ENCODE results near the gene PRKG1.
"Not testable (repeated sequence)": the region's sequence is repeated elsewhere in the genome, so short reads cannot be mapped to it uniquely, and the experiment has no call there.

Gene PRKG1

DNA sequence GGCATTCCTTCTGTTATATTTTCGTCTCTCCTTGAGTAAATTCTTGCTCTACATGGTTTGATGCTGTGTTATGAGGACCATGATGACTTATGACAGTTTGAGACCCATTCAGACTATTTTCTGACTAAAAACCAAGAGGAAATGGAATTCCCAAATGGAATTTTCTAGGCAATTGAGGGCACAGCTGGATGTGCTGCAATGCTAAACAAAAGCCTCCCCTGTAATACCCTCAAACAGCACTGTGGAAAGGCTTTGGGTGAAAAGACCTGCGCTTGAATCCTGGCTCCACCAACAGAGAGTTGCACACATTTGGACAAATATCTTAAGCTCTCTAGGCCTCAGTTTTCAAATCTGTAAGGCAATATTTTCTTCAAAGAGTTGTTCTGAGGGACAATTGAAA lies 129.1 kb downstream of the PRKG1 start:
- Histone ChIP-seq H3K36me3 (ENCODE audit: insufficient read depth, low read length) (no peaks in the 10 kb centered on the region), H3K4me1 (ENCODE audit: insufficient read depth, low read length) (no peaks in the 10 kb centered on the region), H3K4me3 (ENCODE audit: low read depth in 1 of 2, low read length in 2 of 2) (no peak overlapping the region), H3K9me3 (ENCODE audit: insufficient read depth, low read length, severe bottlenecking) (no peaks in the 10 kb centered on the region), H3K4me2 (ENCODE audit: insufficient read depth, low read length) (no peak overlapping the region), H3K27me3 (ENCODE audit: insufficient read depth, low read length, poor library complexity) (no peaks in the 10 kb centered on the region), H3K9ac (ENCODE audit: low read depth, low read length) (no peak overlapping the region), H3K79me2 (ENCODE audit: insufficient read depth, low read length) (no peaks in the 10 kb centered on the region), H4K20me1 (ENCODE audit: insufficient read depth, low read length) (no peaks in the 10 kb centered on the region), H2AFZ (ENCODE audit: low read depth, low read length) (no peak overlapping the region), H3K27ac (ENCODE audit: low read length) (no peak overlapping the region)
- DNase-seq, result no peak
- no peak for ATAC-seq (ENCODE audit: insufficient read depth, low read depth)
- TF ChIP-seq EZH2 (IDR thresholded peaks at IDR 0.05; ENCODE audit: borderline replicate concordance, low read depth, low read length, severe bottlenecking) (no peak), CTCF (IDR thresholded peaks at IDR 0.05; ENCODE audit: borderline replicate concordance, extremely low read depth, low read length, poor library complexity, severe bottlenecking) (no peak)

DNA sequence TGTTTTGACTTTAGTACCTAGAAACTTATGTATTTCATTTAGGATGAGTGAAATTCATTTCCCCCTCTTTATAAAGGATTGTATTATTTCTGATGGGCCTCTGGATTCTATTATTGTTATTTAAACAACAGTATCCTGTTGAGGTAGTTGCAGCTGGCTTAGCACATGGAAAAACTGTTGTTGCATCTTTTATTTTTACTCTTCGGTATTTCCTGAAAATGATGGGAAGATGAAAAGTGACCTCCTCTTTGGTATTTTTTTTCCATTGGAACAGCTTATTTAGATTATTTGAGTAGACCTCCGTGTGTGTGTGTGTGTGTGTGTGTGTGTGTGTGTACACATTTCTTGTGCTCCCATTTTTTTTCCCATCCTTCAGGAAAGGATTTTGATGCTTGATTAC lies 129.8 kb downstream of the PRKG1 start:
- no peak overlapping the region for H3K4me2 ChIP-seq (ENCODE audit: insufficient read depth, low read length)
- H3K4me1 ChIP-seq (ENCODE audit: insufficient read depth, low read length), result no peaks in the 10 kb centered on the region
- no peak overlapping the region for H3K9ac ChIP-seq (ENCODE audit: low read depth, low read length)
- DNase-seq, result no peak
- no peak for ATAC-seq (ENCODE audit: insufficient read depth, low read depth)
- H4K20me1 ChIP-seq (ENCODE audit: insufficient read depth, low read length), result no peaks in the 10 kb centered on the region
- no peaks in the 10 kb centered on the region for H3K27me3 ChIP-seq (ENCODE audit: insufficient read depth, low read length, poor library complexity)
- TF ChIP-seq EZH2 (IDR thresholded peaks at IDR 0.05; ENCODE audit: borderline replicate concordance, low read depth, low read length, severe bottlenecking) (no peak), CTCF (IDR thresholded peaks at IDR 0.05; ENCODE audit: borderline replicate concordance, extremely low read depth, low read length, poor library complexity, severe bottlenecking) (no peak)
- no peak overlapping the region for H2AFZ ChIP-seq (ENCODE audit: low read depth, low read length)
- H3K79me2 ChIP-seq (ENCODE audit: insufficient read depth, low read length), result no peaks in the 10 kb centered on the region
- H3K4me3 ChIP-seq (ENCODE audit: low read depth in 1 of 2, low read length in 2 of 2), result no peak overlapping the region
- H3K27ac ChIP-seq (ENCODE audit: low read length), result no peak overlapping the region
- no peaks in the 10 kb centered on the region for H3K9me3 ChIP-seq (ENCODE audit: insufficient read depth, low read length, severe bottlenecking)
- no peaks in the 10 kb centered on the region for H3K36me3 ChIP-seq (ENCODE audit: insufficient read depth, low read length)

DNA sequence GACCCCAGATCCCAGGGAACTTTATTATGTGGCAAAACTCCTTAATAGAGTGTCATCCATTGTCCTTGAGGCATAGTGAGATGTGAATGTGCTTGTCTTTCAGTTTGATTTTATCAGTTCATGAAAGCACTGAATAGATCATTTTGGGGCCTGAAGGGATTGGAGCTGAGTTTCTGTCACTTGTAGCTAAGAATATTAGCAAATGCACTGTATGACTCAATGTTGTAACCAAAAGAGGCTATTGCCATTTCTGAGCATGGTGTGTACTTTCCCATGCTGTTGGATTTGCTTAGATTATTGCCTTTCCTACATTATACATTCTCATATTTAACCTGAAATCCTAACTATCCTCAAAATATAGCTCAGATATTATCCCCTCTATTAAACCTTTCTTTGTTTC lies 130.4 kb downstream of the PRKG1 start:
- TF ChIP-seq EZH2 (IDR thresholded peaks at IDR 0.05; ENCODE audit: borderline replicate concordance, low read depth, low read length, severe bottlenecking) (no peak), CTCF (IDR thresholded peaks at IDR 0.05; ENCODE audit: borderline replicate concordance, extremely low read depth, low read length, poor library complexity, severe bottlenecking) (no peak)
- Histone ChIP-seq H3K4me1 (ENCODE audit: insufficient read depth, low read length) (no peaks in the 10 kb centered on the region), H4K20me1 (ENCODE audit: insufficient read depth, low read length) (no peaks in the 10 kb centered on the region), H3K27ac (ENCODE audit: low read length) (no peak overlapping the region), H3K27me3 (ENCODE audit: insufficient read depth, low read length, poor library complexity) (no peaks in the 10 kb centered on the region), H3K4me2 (ENCODE audit: insufficient read depth, low read length) (no peak overlapping the region), H3K9ac (ENCODE audit: low read depth, low read length) (no peak overlapping the region), H2AFZ (ENCODE audit: low read depth, low read length) (no peak overlapping the region), H3K4me3 (ENCODE audit: low read depth in 1 of 2, low read length in 2 of 2) (no peak overlapping the region), H3K9me3 (ENCODE audit: insufficient read depth, low read length, severe bottlenecking) (no peaks in the 10 kb centered on the region), H3K36me3 (ENCODE audit: insufficient read depth, low read length) (no peaks in the 10 kb centered on the region), H3K79me2 (ENCODE audit: insufficient read depth, low read length) (no peaks in the 10 kb centered on the region)
- ATAC-seq (ENCODE audit: insufficient read depth, low read depth) (no peak), DNase-seq (no peak)

- TF ChIP-seq CTCF (IDR thresholded peaks at IDR 0.05; ENCODE audit: borderline replicate concordance, extremely low read depth, low read length, poor library complexity, severe bottlenecking) (no peak), EZH2 (IDR thresholded peaks at IDR 0.05; ENCODE audit: borderline replicate concordance, low read depth, low read length, severe bottlenecking) (no peak)
- Histone ChIP-seq H3K27me3 (ENCODE audit: insufficient read depth, low read length, poor library complexity) (no peaks in the 10 kb centered on the region), H3K36me3 (ENCODE audit: insufficient read depth, low read length) (no peaks in the 10 kb centered on the region), H3K4me1 (ENCODE audit: insufficient read depth, low read length) (no peaks in the 10 kb centered on the region), H3K27ac (ENCODE audit: low read length) (no peak overlapping the region), H4K20me1 (ENCODE audit: insufficient read depth, low read length) (no peaks in the 10 kb centered on the region), H3K9me3 (ENCODE audit: insufficient read depth, low read length, severe bottlenecking) (no peaks in the 10 kb centered on the region), H3K9ac (ENCODE audit: low read depth, low read length) (no peak overlapping the region), H3K79me2 (ENCODE audit: insufficient read depth, low read length) (no peaks in the 10 kb centered on the region), H3K4me2 (ENCODE audit: insufficient read depth, low read length) (no peak overlapping the region), H3K4me3 (ENCODE audit: low read depth in 1 of 2, low read length in 2 of 2) (no peak overlapping the region), H2AFZ (ENCODE audit: low read depth, low read length) (no peak overlapping the region)
- DNase-seq, result no peak
- no peak for ATAC-seq (ENCODE audit: insufficient read depth, low read depth)
Observed at GRCh38 chr10:51206500-51206899, 132.2 kb downstream of the PRKG1 start.

DNA sequence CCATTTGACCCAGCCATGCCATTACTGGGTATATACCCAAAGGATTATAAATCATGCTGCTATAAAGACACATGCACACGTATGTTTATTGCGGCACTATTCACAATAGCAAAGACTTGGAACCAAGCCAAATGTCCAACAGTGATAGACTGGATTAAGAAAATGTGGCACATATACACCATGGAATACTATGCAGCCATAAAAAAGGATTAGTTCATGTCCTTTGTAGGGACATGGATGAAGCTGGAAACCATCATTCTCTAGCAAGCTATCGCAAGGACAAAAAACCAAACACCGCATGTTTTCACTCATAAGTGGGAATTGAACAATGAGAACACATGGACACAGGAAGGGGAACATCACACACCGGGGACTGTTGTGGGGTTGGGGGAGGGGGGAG lies 138.7 kb downstream of the PRKG1 start:
- H3K4me1 ChIP-seq (ENCODE audit: insufficient read depth, low read length); H3K4me3 ChIP-seq (ENCODE audit: low read depth in 1 of 2, low read length in 2 of 2); H3K27me3 ChIP-seq (ENCODE audit: insufficient read depth, low read length, poor library complexity); ATAC-seq (ENCODE audit: insufficient read depth, low read depth); H3K4me2 ChIP-seq (ENCODE audit: insufficient read depth, low read length); H3K27ac ChIP-seq (ENCODE audit: low read length); DNase-seq; H2AFZ ChIP-seq (ENCODE audit: low read depth, low read length); H3K9ac ChIP-seq (ENCODE audit: low read depth, low read length); H4K20me1 ChIP-seq (ENCODE audit: insufficient read depth, low read length); H3K36me3 ChIP-seq (ENCODE audit: insufficient read depth, low read length); H3K79me2 ChIP-seq (ENCODE audit: insufficient read depth, low read length); H3K9me3 ChIP-seq (ENCODE audit: insufficient read depth, low read length, severe bottlenecking): not testable (repeated sequence)
